SK-N-SH (cell line): ENCODE data around the gene GPR179. TPM values are rescaled to one million over a fixed set of nuclear protein-coding genes. Genes with fewer than 3 reads are reported as not detected.

Source experiments
- CTCF ChIA-PET: fragments of 300-600, 350-600 bp; formaldehyde crosslinking; extraction: SDS; loops from one replicate; lab custom pipeline; 2021; lab: Yijun Ruan, JAX
- POLR2A ChIA-PET: fragments of 350-600 bp; sonication (Branson Sonifier 250); formaldehyde crosslinking; extraction: SDS; loops from one replicate; lab custom pipeline; 2020; ENCODE audit warnings: antibody characterized with exemption, inconsistent platforms; lab: Yijun Ruan, JAX
- DNase-seq: peaks from one replicate; pipeline ENCODE4 v3.0.0; 2012
- H2AFZ ChIP-seq: fragments of 200-600 bp; sonication (generic); 2 replicates; pipeline ENCODE4 v1.8.1; 2016; ENCODE audit warnings: antibody characterized with exemption, mild to moderate bottlenecking, low read depth
- H3F3A ChIP-seq: fragments of 200-600 bp; sonication (generic); replicated peaks from 2 replicates; pipeline ENCODE3; 2016; ENCODE audit warnings: antibody characterized with exemption, mild to moderate bottlenecking; ENCODE audit not compliant: insufficient read depth
- H3K27ac ChIP-seq, 2 experiments: fragments of 200-500 bp in 1 of 2; fragments of 200-600 bp in 1 of 2; sonication (Bioruptor generic) in 1 of 2; sonication (generic), shearing (Covaris generic) in 1 of 2; 2 replicates each; pipeline versions ENCODE4 v1.5.1 to v1.6.1; 2014 to 2016; ENCODE audit warnings: low read depth in 2 of 2, inconsistent platforms in 1 of 2, low read length in 1 of 2, mild to moderate bottlenecking in 1 of 2, mixed read lengths in 1 of 2
- H3K27me3 ChIP-seq: fragments of 200-600 bp; sonication (generic), shearing (Covaris generic); 2 replicates; pipeline ENCODE4 v1.6.1; 2016; ENCODE audit warnings: mixed run types; ENCODE audit not compliant: insufficient read depth
- H3K36me3 ChIP-seq, 2 experiments: fragments of 200-500 bp in 1 of 2; fragments of 200-600 bp in 1 of 2; sonication (Bioruptor generic) in 1 of 2; sonication (generic) in 1 of 2; replicated peaks in 1 of 2; 2 replicates each; pipeline versions ENCODE3 to v1.5.1; 2014 to 2016; ENCODE audit warnings: low read length in 1 of 2, mild to moderate bottlenecking in 1 of 2; ENCODE audit not compliant: insufficient read depth in 2 of 2, control insufficient read depth in 1 of 2
- H3K4me1 ChIP-seq, 2 experiments: fragments of 200-500 bp in 1 of 2; fragments of 200-600 bp in 1 of 2; sonication (Bioruptor generic) in 1 of 2; sonication (generic), shearing (Covaris generic) in 1 of 2; 2 replicates each; pipeline versions ENCODE4 v1.5.1 to v1.6.1; 2014 to 2016; ENCODE audit warnings: low read depth in 1 of 2, low read length in 1 of 2, mixed run types in 1 of 2; ENCODE audit not compliant: insufficient read depth in 2 of 2, control insufficient read depth in 1 of 2
- H3K4me2 ChIP-seq: fragments of 200-600 bp; sonication (generic), shearing (Covaris generic); 2 replicates; pipeline ENCODE4 v1.6.1; 2017; ENCODE audit warnings: mixed run types
- H3K4me3 ChIP-seq, 2 experiments: fragments of 200-500 bp in 1 of 2; fragments of 200-600 bp in 1 of 2; sonication (Bioruptor generic) in 1 of 2; sonication (generic), shearing (Covaris generic) in 1 of 2; 2 replicates each; pipeline versions ENCODE4 v1.5.1 to v1.8.1; 2014 to 2016; ENCODE audit warnings: low read depth in 2 of 2, inconsistent platforms in 1 of 2, low read length in 1 of 2, mild to moderate bottlenecking in 1 of 2, mixed read lengths in 1 of 2, moderate library complexity in 1 of 2
- H3K79me2 ChIP-seq: fragments of 200-600 bp; sonication (generic); 2 replicates; pipeline ENCODE4 v1.8.1; 2017; ENCODE audit warnings: mild to moderate bottlenecking; ENCODE audit not compliant: insufficient read depth
- H3K9ac ChIP-seq: fragments of 200-600 bp; sonication (generic); 2 replicates; pipeline ENCODE4 v1.6.1; 2017; ENCODE audit warnings: mixed run types
- H3K9me2 ChIP-seq: fragments of 200-600 bp; sonication (generic); 2 replicates; pipeline ENCODE4 v1.6.1; 2017; ENCODE audit warnings: mixed run types
- H3K9me3 ChIP-seq: fragments of 200-600 bp; sonication (generic); 2 replicates; pipeline ENCODE4 v1.6.1; 2017; ENCODE audit warnings: mixed run types, mild to moderate bottlenecking, moderate library complexity
- H4K20me1 ChIP-seq: fragments of 200-600 bp; sonication (generic); 2 replicates; pipeline ENCODE4 v1.6.1; 2017; ENCODE audit warnings: mild to moderate bottlenecking, mixed run types; ENCODE audit not compliant: insufficient read depth
- CTCF ChIP-seq: fragments of 200-600 bp; sonication (generic); IDR thresholded peaks from 2 replicates; pipeline ENCODE4 v1.6.1; 2017; ENCODE audit warnings: antibody characterized with exemption, mild to moderate bottlenecking, moderate library complexity
- FOXJ3 ChIP-seq: sonication (generic); formaldehyde crosslinking; IDR thresholded peaks from 2 replicates; pipeline ENCODE4 v1.5.1; 2020; ENCODE audit warnings: mild to moderate bottlenecking, missing genetic modification reagents
- FOXM1 ChIP-seq: IDR thresholded peaks from 2 replicates; pipeline ENCODE4 v1.4.0; 2012; ENCODE audit warnings: low read depth, mild to moderate bottlenecking
- MEF2A ChIP-seq: IDR thresholded peaks from 2 replicates; pipeline ENCODE4 v1.4.0; 2012; ENCODE audit warnings: low read depth, borderline replicate concordance
- MXI1 ChIP-seq: IDR thresholded peaks from 2 replicates; pipeline ENCODE4 v1.6.1; 2012; ENCODE audit warnings: mild to moderate bottlenecking, low read depth, low read length, improper control_type of control experiment
- NFIC ChIP-seq: IDR thresholded peaks from 2 replicates; pipeline ENCODE4 v1.4.0; 2012; ENCODE audit warnings: borderline replicate concordance
- RCOR1 ChIP-seq: fragments of 150-350 bp; IDR thresholded peaks from 2 replicates; pipeline ENCODE4 v1.6.1; 2017; ENCODE audit warnings: antibody characterized with exemption, low read length
- RFX5 ChIP-seq: IDR thresholded peaks from 2 replicates; pipeline ENCODE4 v1.6.1; 2012; ENCODE audit warnings: mild to moderate bottlenecking, improper control_type of control experiment, low read length
- SIN3A ChIP-seq: IDR thresholded peaks from 2 replicates; pipeline ENCODE4 v1.6.1; 2012; ENCODE audit warnings: low read depth, mild to moderate bottlenecking, low read length, moderate library complexity, borderline replicate concordance
- TAF1 ChIP-seq: IDR thresholded peaks from 2 replicates; pipeline ENCODE4 v1.6.1; 2012; ENCODE audit warnings: low read depth, mild to moderate bottlenecking, low read length, moderate library complexity, borderline replicate concordance
- WGBS: methylation state at CpG from one replicate; pipeline ENCODE4 v1.1.6; 2017; ENCODE audit warnings: low lambda C conversion rate; 5-methylcytosine and 5-hydroxymethylcytosine counted together
- polyA plus RNA-seq, 3 experiments: library from polyadenylated mRNA; depleted of rRNA; stranded (reverse); fragments of >200 nt; gene quantifications; 2 replicates each; pipeline ENCODE4 v1.2.3, GENCODE V29; 2012

The GPR179 gene
- polyA plus RNA-seq, 1 of the 3 experiments (the other 2 are of a cell fraction): 0.02 TPM

GRCh38 chr17:38357486-38358123 lies 13.8 kb upstream of the GPR179 start:
- no peak overlapping the region for H3K9ac ChIP-seq
- H3K27ac ChIP-seq: peak overlapping the region in 1 of 2 experiments; percentile 83; a peak in 2 of 4 replicates
- POLR2A ChIA-PET: no interaction called here
- H3K27me3 ChIP-seq: no peaks in the 10 kb centered on the region
- no peak overlapping the region for H2AFZ ChIP-seq
- TF ChIP-seq MXI1 (peak; percentile 82), CTCF (no peak), FOXM1 (no peak), TAF1 (no peak)
- TF ChIP-seq, all 33 proteins: peak for 1
- Histone ChIP-seq H3K4me3 (no peak overlapping the region), H3K9me2 (no peaks in the 10 kb centered on the region), H4K20me1 (peaks cover 73% of the 10 kb centered on the region), H3K4me2 (0 out of 2 replicates have a peak overlapping the region, but pooled peaks have one; percentile 6), H3K4me1 (peaks cover 7 to 38% of the 10 kb centered on the region in 2 experiments; a peak in 2 of 4 replicates), H3K79me2 (peaks cover 85% of the 10 kb centered on the region), H3K36me3 (no peaks in the 10 kb centered on the region), H3F3A (no peaks in the 10 kb centered on the region), H3K9me3 (no peaks in the 10 kb centered on the region)
- 38% methylated on average over 2 of the region's 2 CpGs for WGBS
- CTCF ChIA-PET: interaction anchor here (0.6 to 24.7 kb wide), 4 partner anchors 9 to 349 kb away, joined by 3 to 423 read pairs (median 164); no protein-coding TSS in a partner anchor
- DNase-seq: peak; percentile 52

DNA sequence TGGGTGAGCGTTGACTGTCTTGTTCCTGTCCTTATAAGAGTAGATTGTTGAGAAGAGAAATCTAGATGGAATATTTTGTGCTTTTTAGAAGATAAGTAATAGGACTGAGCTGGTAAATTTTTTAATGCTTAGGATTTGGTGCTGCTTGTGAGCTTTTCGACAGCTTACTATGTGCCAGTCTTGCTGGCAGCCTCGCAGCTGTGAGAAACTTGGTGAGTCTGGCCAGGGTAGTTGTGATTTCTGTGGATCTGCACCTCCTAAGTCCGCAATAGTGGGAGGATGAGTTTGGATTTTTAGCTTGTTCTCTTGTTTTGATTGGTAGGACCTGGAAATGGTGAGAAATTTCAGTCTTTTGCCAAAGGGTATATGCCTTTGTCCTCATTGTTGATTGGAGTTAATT lies 11.5 kb upstream of the GPR179 start:
- no peak for TF ChIP-seq NFIC
- TF ChIP-seq SIN3A: no peak
- no peak for TF ChIP-seq RFX5
- TF ChIP-seq MEF2A: no peak
- TF ChIP-seq TAF1: no peak
- TF ChIP-seq RCOR1: no peak
- no peak for TF ChIP-seq FOXJ3 (CRISPR knock-in tag)
- TF ChIP-seq, all 33 proteins: peak for 0

More for the DNA sequence above, 11.5 kb upstream of the GPR179 start:
- Histone ChIP-seq H3K27ac (no peak overlapping the region; a peak in 1 of 4 replicates), H3K4me2 (0 out of 2 replicates have a peak overlapping the region, but pooled peaks have one; percentile 89), H3K9me2 (no peaks in the 10 kb centered on the region), H3K79me2 (peaks cover 76% of the 10 kb centered on the region), H3K9ac (no peak overlapping the region), H3K4me3 (no peak overlapping the region; a peak in 1 of 4 replicates), H3F3A (peaks cover 6% of the 10 kb centered on the region), H3K36me3 (no peaks in the 10 kb centered on the region), H4K20me1 (peaks cover 65% of the 10 kb centered on the region), H3K9me3 (no peaks in the 10 kb centered on the region), H2AFZ (no peak overlapping the region), H3K4me1 (peaks cover 7 to 34% of the 10 kb centered on the region in 2 experiments; a peak in 2 of 4 replicates), H3K27me3 (no peaks in the 10 kb centered on the region)
- CTCF ChIA-PET: interaction anchor here (2.3 to 24.7 kb wide), 4 partner anchors 8 to 61 kb away, joined by 11 to 423 read pairs (median 158); no protein-coding TSS in a partner anchor
- WGBS: 95% methylated on average over 4 of the region's 4 CpGs
- no peak for DNase-seq
- POLR2A ChIA-PET: interaction anchor here (1.0 kb wide), 1 partner anchor 59 kb away, joined by 3 read pairs; no protein-coding TSS in a partner anchor
